NB4 (cell line): ENCODE results near the gene MRPL2.

Source experiments
- MYC ChIP-seq: IDR thresholded peaks from 2 replicates; pipeline ENCODE4 v1.6.1; 2011; ENCODE audit warnings: low read depth, low read length
- POLR2A ChIP-seq: IDR thresholded peaks from 2 replicates; pipeline ENCODE4 v1.6.1; 2011; ENCODE audit warnings: mild to moderate bottlenecking; ENCODE audit not compliant: insufficient read length; ENCODE audit errors: extremely low read depth
- TF ChIP-seq, protein P1 (sequence below): IDR thresholded peaks from one replicate; pipeline ENCODE4 v1.5.1; 2012; ENCODE audit warnings: low read depth, low read length
- TF ChIP-seq, protein P2 (sequence below): IDR thresholded peaks from 2 replicates; pipeline ENCODE4 v1.6.1; 2011; ENCODE audit warnings: low read depth, low read length

DNA sequence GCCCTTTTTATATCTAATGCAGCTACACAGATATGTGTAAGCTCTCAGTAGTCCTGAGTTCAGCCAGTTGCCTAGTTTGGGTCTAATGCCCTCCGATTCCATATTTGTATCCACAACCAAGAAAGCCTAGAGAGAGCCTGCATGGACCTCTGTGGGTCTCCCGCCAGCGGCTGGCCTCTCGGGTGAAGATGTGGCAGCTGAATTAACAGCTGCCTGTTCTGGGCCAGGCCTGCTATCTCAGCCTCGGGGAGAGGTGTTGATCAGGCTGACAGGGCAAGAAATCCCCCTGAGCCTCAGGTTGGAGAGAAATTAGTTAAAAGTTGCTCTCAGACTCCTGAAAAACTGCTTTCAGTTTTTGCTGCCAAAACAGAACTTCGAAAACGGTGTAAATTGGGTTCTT lies 36.7 kb upstream of the MRPL2 start:
- TF ChIP-seq POLR2A, result no peak
- no peak for TF ChIP-seq MYC
- TF ChIP-seq, protein P1, sequence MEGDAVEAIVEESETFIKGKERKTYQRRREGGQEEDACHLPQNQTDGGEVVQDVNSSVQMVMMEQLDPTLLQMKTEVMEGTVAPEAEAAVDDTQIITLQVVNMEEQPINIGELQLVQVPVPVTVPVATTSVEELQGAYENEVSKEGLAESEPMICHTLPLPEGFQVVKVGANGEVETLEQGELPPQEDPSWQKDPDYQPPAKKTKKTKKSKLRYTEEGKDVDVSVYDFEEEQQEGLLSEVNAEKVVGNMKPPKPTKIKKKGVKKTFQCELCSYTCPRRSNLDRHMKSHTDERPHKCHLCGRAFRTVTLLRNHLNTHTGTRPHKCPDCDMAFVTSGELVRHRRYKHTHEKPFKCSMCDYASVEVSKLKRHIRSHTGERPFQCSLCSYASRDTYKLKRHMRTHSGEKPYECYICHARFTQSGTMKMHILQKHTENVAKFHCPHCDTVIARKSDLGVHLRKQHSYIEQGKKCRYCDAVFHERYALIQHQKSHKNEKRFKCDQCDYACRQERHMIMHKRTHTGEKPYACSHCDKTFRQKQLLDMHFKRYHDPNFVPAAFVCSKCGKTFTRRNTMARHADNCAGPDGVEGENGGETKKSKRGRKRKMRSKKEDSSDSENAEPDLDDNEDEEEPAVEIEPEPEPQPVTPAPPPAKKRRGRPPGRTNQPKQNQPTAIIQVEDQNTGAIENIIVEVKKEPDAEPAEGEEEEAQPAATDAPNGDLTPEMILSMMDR, result no peak
- TF ChIP-seq, protein P2, sequence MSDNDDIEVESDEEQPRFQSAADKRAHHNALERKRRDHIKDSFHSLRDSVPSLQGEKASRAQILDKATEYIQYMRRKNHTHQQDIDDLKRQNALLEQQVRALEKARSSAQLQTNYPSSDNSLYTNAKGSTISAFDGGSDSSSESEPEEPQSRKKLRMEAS, result no peak
